Left kidney (tissue), 2 donors: ENCODE data around the gene PLAAT4. TPM values are rescaled to one million over a fixed set of nuclear protein-coding genes. Genes with fewer than 3 reads are reported as not detected.
"Not testable (repeated sequence)": the region's sequence is repeated elsewhere in the genome, so short reads cannot be mapped to it uniquely, and the experiment has no call there.

Source experiments
- DNase-seq: peaks from one replicate; pipeline ENCODE4 v3.0.0-alpha.2; 2013
- polyA plus RNA-seq: library from polyadenylated mRNA; unstranded; fragments of 120-200 nt; gene quantifications from one replicate; pipeline ENCODE4 v1.2.1, GENCODE V29; 2013; ENCODE audit not compliant: insufficient read length

The PLAAT4 gene
- polyA plus RNA-seq, 1 donor, result 8.2 TPM

GRCh38 chr11:63537293-63538101, 889 bp downstream of the PLAAT4 start:
- no peak for DNase-seq

GRCh38 chr11:63542506-63542905, 5.9 kb downstream of the PLAAT4 start:
- DNase-seq, result not testable (repeated sequence)

- DNase-seq, result no peak
Observed at GRCh38 chr11:63543711-63544110, 7.1 kb downstream of the PLAAT4 start.

GRCh38 chr11:63547061-63547460, 10.5 kb downstream of the PLAAT4 start:
- no peak for DNase-seq

GRCh38 chr11:63548178-63548577, 11.6 kb downstream of the PLAAT4 start:
- DNase-seq, result no peak

- no peak for DNase-seq
Observed at GRCh38 chr11:63549411-63549810, 12.8 kb downstream of the PLAAT4 start.

GRCh38 chr11:63550156-63550700, 13.6 kb downstream of the PLAAT4 start:
- DNase-seq, result not testable (repeated sequence)

- DNase-seq, result no peak
Observed at GRCh38 chr11:63551091-63551888, 14.7 kb downstream of the PLAAT4 start.

GRCh38 chr11:63551889-63552266, 15.3 kb downstream of the PLAAT4 start:
- no peak for DNase-seq

- no peak for DNase-seq
Observed at GRCh38 chr11:63552921-63553320, 16.3 kb downstream of the PLAAT4 start.

GRCh38 chr11:63553759-63554158, 17.2 kb downstream of the PLAAT4 start:
- no peak for DNase-seq

- DNase-seq, result no peak
Observed at GRCh38 chr11:63554877-63555223, 18.2 kb downstream of the PLAAT4 start.

GRCh38 chr11:63556404-63557013, 19.9 kb downstream of the PLAAT4 start:
- no peak for DNase-seq

GRCh38 chr11:63557570-63557969, 21.0 kb downstream of the PLAAT4 start:
- no peak for DNase-seq

GRCh38 chr11:63558459-63559157, 22.0 kb downstream of the PLAAT4 start:
- no peak for DNase-seq

- no peak for DNase-seq
Observed at GRCh38 chr11:63560506-63561180, 24.0 kb downstream of the PLAAT4 start.

- no peak for DNase-seq
Observed at GRCh38 chr11:63563201-63564055, 26.8 kb downstream of the PLAAT4 start, which contains the start of gene PLAAT2. Gene PLAAT2 (minus strand): TSS chr11:63563379. CDS start chr11:63563324, 55 bp downstream.

GRCh38 chr11:63564056-63564774, 27.6 kb downstream of the PLAAT4 start:
- peak; percentile 46 for DNase-seq

GRCh38 chr11:63564784-63565350, 28.3 kb downstream of the PLAAT4 start:
- no peak for DNase-seq
